HPDE6-E6E7 (cell line): Measurements from ENCODE around the gene CYP3A4.
"Not testable (repeated sequence)": the region's sequence is repeated elsewhere in the genome, so short reads cannot be mapped to it uniquely, and the experiment has no call there.

Experiments used
- DNase-seq: peaks from one replicate; pipeline ENCODE4 v3.0.0; 2011; ENCODE audit warnings: missing footprints; ENCODE audit errors: extremely low spot score

CYP3A4 gene

GRCh38 chr7:99723201-99723600, 60.8 kb downstream of the CYP3A4 start:
- not testable (repeated sequence) for DNase-seq

- DNase-seq, result no peak
These were observed 63.0 kb downstream of the CYP3A4 start for GRCh38 chr7:99720800-99721595.

GRCh38 chr7:99719996-99720769, 63.8 kb downstream of the CYP3A4 start:
- no peak for DNase-seq

- peak; percentile 21 for DNase-seq
These were observed 69.9 kb downstream of the CYP3A4 start for GRCh38 chr7:99713995-99714570.

- no peak for DNase-seq
These were observed 74.0 kb downstream of the CYP3A4 start for GRCh38 chr7:99709838-99710578.

- DNase-seq, result no peak
These were observed 74.7 kb downstream of the CYP3A4 start for GRCh38 chr7:99709260-99709659.

- no peak for DNase-seq
These were observed 76.9 kb downstream of the CYP3A4 start for GRCh38 chr7:99707096-99707495.
